Activated naive CD8-positive, alpha-beta T cell treated with anti-CD3 and anti-CD28 coated beads for 36 hours (primary cell): ENCODE data around the gene PRAMEF1. TPM values are rescaled to one million over a fixed set of nuclear protein-coding genes. Genes with fewer than 3 reads are reported as not detected.
"Not testable (repeated sequence)": the region's sequence is repeated elsewhere in the genome, so short reads cannot be mapped to it uniquely, and the experiment has no call there.

Source experiments
- DNase-seq: peaks from one replicate; pipeline ENCODE4 v3.0.0; 2021
- H3K27ac Mint-ChIP-seq: one replicate; pipeline ENCODE4 v1.8.0; 2022; ENCODE audit warnings: mild to moderate bottlenecking, moderate library complexity, mixed read lengths
- H3K27me3 Mint-ChIP-seq: one replicate; pipeline ENCODE4 v1.8.0; 2022; ENCODE audit warnings: mild to moderate bottlenecking, mixed read lengths
- H3K36me3 Mint-ChIP-seq: one replicate; pipeline ENCODE4 v1.8.0; 2021; ENCODE audit warnings: mild to moderate bottlenecking, mixed read lengths
- H3K4me1 Mint-ChIP-seq: one replicate; pipeline ENCODE4 v1.8.0; 2021; ENCODE audit warnings: mixed read lengths
- H3K4me3 Mint-ChIP-seq: one replicate; pipeline ENCODE4 v1.8.0; 2022; ENCODE audit warnings: mild to moderate bottlenecking, moderate library complexity, mixed read lengths
- H3K9me3 Mint-ChIP-seq: one replicate; pipeline ENCODE4 v1.8.0; 2022; ENCODE audit warnings: mixed read lengths
- total RNA-seq, 2 experiments: library from RNA; stranded (reverse); gene quantifications; one replicate each; pipeline ENCODE4 v1.2.3, GENCODE V29; 2021

Gene PRAMEF1, protein sequence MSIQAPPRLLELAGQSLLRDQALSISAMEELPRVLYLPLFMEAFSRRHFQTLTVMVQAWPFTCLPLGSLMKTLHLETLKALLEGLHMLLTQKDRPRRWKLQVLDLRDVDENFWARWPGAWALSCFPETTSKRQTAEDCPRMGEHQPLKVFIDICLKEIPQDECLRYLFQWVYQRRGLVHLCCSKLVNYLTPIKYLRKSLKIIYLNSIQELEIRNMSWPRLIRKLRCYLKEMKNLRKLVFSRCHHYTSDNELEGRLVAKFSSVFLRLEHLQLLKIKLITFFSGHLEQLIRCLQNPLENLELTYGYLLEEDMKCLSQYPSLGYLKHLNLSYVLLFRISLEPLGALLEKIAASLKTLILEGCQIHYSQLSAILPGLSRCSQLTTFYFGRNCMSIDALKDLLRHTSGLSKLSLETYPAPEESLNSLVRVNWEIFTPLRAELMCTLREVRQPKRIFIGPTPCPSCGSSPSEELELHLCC
- total RNA-seq = not detected

DNA sequence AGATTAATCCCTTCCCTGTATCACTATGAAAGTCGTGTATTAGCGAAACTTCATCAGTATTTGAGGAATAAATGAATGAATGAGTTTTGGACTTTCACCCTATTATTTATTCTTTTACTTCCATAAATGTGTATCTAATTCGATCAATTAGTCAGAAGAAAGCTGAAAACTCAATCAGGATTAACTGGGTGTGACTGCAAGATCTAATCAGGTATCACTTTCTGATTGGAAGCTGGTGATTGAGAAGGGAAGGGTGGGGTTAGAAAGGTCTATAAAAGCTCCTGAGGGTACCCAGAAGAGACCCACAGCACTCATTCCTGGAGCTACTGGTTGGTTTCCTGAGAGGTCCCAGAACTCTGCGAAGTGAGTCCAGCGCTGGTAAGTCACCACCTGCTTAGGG, at the start of gene PRAMEF1:
Gene PRAMEF1, plus strand, starts transcription at position 301 of the 400 bp plus-strand sequence. CDS start 1,831 bp downstream, outside the sequence.
- H3K4me1 Mint-ChIP-seq, H3K36me3 Mint-ChIP-seq, DNase-seq, H3K27me3 Mint-ChIP-seq, H3K4me3 Mint-ChIP-seq, H3K27ac Mint-ChIP-seq, H3K9me3 Mint-ChIP-seq: not testable (repeated sequence)

DNA sequence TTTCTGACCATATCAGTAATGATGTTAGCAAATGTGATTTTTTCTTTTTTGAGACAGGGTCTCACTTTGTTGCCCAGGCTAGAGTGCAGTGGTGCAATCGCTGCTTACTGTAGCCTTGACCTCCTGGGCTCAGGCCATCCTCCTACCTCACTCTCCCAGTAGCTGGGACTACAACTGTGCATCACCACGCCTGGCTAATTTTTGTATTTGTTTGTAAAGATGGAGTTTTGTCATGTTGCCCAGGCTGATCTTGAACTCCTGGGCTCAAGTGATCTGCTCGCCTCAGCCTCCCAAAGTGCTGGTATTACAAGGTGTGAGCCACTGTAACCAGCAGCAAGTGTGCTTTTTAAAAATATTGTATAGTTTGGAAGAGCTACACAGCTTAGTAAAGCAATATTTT, 49.3 kb upstream of the PRAMEF1 start:
- no peak for DNase-seq
- no peaks in the 10 kb centered on the region for H3K36me3 Mint-ChIP-seq
- no peak overlapping the region for H3K4me3 Mint-ChIP-seq
- H3K27me3 Mint-ChIP-seq = peaks cover 38% of the 10 kb centered on the region
- H3K9me3 Mint-ChIP-seq = peaks cover 2% of the 10 kb centered on the region
- no peak overlapping the region for H3K27ac Mint-ChIP-seq
- peaks cover 2% of the 10 kb centered on the region for H3K4me1 Mint-ChIP-seq

DNA sequence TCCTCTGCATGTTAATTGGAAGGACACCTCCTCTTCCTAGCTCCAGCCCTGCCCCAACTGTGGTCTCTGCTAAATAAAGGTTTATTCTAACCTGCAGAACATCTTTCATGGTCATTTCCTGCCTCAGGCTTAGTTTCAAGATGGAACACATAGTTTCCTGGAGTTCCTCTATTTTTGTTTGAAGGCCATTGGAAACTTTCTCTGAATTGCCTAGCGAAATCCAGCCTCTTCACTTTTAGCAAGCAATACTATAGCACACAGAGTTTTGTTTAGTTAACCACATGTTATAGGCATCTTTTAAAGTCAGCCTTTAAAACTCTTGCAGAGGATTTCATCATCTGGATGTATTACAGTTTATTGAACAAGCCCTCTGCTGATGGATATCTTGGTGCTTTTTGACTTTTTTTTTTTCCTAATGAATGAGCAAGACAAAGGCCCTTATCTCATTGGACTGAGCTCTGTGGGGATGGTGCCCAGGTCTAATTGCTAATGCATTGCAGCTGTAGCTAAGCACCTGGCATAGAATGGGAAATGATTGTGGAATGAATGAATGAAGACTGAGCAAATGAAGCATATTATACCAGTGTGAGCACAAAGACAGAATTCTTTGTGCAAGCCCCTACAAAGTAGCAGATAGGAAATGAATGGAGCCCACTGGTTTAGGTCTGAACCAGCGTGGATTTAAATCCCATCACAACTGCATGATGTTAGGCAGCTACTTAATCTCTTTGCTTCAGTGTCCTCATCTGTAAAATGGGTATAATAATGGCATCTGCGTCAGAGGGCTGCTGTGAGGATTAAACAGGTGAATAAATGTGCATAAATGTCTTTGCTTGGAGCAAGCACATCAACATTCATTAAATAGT, 45.8 kb upstream of the PRAMEF1 start:
- Mint-ChIP-seq H3K4me3 (no peak overlapping the region), H3K4me1 (peaks cover 2% of the 10 kb centered on the region), H3K27ac (no peak overlapping the region)

DNA sequence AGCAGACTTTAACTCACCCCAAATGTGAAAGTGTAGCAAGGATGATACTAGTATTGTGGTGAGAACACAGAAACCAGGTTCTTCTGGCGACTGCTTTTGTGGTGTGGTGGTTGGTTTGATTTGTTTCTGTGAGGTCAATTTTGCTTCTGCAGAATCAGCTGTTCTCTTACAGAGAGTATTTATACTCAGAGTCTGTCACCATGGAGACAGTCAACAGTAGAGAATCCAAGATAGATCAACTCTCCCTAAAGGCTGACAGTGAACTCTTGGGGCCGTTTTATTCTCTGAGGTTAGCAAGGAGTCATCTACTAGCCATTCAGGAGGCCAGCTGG, 45.2 kb upstream of the PRAMEF1 start, which contains the start of gene CFAP107:
Gene CFAP107, plus strand, starts transcription at position 209 of the 332 bp plus-strand sequence. CDS start 231 bp downstream, outside the sequence.
- Mint-ChIP-seq H3K4me3 (no peak within 1 kb of the TSS), H3K4me1 (peaks cover 2% of the 10 kb centered on the region), H3K27ac (no peak within 1 kb of the TSS), H3K9me3 (peaks cover 21% of the 10 kb centered on the region), H3K27me3 (peaks cover 56% of the 10 kb centered on the region), H3K36me3 (no peaks in the 10 kb centered on the region)
- no peak for DNase-seq

More for the DNA sequence above, 45.8 kb upstream of the PRAMEF1 start:
- no peaks in the 10 kb centered on the region for H3K36me3 Mint-ChIP-seq
- peaks cover 53% of the 10 kb centered on the region for H3K27me3 Mint-ChIP-seq
- no peak for DNase-seq
- peaks cover 18% of the 10 kb centered on the region for H3K9me3 Mint-ChIP-seq

DNA sequence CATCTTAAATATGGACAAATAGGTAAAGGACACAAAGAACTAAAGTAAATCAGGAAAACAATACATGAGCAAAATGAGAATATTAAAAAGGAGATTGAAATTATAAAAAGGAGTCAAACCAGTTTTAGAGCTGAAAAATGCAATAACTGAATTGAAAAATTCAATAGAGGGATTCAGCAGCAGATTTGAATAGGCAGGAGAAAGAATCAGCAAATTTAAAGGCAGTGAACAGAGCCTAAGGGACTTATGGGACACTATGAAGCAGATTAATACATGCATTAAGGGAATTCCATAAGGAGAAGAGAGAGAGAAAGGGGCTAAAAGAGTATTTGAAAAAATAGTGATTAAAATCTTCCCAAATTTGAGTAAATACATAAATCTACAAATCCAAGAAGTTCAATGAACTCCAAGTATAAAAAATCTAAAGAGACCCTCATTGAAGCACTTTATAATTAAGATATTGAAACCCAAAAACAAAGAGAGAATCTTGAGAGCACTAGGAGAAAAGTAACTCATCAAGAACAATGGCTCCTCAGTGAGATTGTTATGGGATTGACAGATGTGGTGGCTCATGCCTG, 42.3 kb upstream of the PRAMEF1 start:
- Mint-ChIP-seq H3K4me3 (no peak overlapping the region), H3K36me3 (no peaks in the 10 kb centered on the region), H3K4me1 (peaks cover 2% of the 10 kb centered on the region), H3K27ac (no peak overlapping the region), H3K9me3 (peaks cover 21% of the 10 kb centered on the region), H3K27me3 (peaks cover 62% of the 10 kb centered on the region)
- no peak for DNase-seq

DNA sequence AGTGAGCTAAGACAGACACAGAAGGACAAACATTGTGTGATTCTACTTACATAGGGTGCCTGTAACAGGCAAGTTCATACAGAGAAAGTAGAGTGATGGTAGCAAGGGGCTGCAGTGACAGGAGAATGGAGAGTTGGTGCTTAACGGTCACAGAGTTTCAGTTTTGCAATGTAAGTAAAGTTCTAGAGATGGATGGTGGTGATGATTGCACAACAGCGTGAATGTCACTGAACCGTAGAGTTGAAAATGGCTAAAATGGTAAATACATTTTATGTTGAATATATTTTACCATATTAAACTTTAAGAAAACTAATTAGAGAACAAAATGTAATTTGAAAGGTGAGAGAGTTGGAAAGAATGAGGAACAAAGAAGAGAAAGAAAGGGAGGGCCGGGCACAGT, 36.5 kb upstream of the PRAMEF1 start:
- peaks cover 6% of the 10 kb centered on the region for H3K9me3 Mint-ChIP-seq
- DNase-seq = no peak
- no peak overlapping the region for H3K4me3 Mint-ChIP-seq
- H3K27me3 Mint-ChIP-seq = peaks cover 30% of the 10 kb centered on the region
- no peaks in the 10 kb centered on the region for H3K36me3 Mint-ChIP-seq
- no peak overlapping the region for H3K27ac Mint-ChIP-seq
- H3K4me1 Mint-ChIP-seq = no peaks in the 10 kb centered on the region

DNA sequence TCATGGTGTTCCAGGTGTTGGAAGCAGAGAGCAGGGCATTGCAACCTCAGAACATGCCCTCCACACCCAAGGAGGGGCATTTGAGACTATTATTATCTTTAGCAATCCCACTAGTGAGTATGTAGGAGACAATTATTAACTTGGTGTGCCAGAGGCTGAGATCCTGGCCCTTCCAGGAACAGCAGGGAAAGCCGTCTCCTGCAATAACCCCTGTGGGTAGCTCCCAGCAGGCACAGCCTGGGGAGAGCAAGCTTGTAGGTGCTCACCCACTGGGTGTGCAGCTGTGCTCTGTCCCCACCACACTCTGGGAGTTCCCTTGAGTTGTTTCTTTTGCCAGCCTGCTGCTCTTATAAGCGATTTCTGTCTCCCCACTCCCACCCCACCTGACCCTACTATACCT, 34.9 kb upstream of the PRAMEF1 start:
- no peak overlapping the region for H3K27ac Mint-ChIP-seq
- H3K9me3 Mint-ChIP-seq = no peaks in the 10 kb centered on the region
- H3K4me1 Mint-ChIP-seq = no peaks in the 10 kb centered on the region
- no peaks in the 10 kb centered on the region for H3K36me3 Mint-ChIP-seq
- H3K27me3 Mint-ChIP-seq = peaks cover 24% of the 10 kb centered on the region
- no peak for DNase-seq
- H3K4me3 Mint-ChIP-seq = no peak overlapping the region

DNA sequence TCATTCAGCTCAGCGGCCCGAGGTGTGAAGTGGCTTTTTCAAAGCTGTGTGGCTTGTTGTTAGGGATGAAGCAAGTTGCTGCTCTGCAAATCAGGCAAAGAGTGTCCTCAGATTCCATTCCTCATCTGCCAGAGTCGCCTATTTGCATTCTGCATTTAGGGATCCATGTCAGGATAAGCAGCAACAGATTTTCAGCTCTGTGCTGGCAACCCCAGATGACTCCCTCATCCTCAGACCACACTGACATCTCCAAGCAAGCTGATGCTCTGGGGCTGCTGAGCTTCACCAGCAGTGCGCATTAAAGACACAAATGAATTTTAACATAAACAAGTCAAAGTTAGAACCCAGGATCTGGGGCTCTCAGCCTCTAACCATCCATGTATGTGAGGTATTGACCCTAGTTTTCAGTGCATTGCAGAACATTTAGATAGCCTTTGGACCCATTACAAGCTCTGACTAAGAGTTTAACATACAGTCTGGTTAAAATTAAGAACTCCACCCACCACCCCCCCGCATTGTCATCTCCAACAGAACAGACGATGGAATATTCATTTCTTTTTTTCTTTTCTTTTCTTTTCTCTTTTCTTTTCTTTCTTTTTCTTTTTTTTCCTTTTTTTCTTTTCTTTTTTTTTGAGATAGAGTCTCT, 34.3 kb upstream of the PRAMEF1 start:
- no peak overlapping the region for H3K4me3 Mint-ChIP-seq
- no peaks in the 10 kb centered on the region for H3K36me3 Mint-ChIP-seq
- no peaks in the 10 kb centered on the region for H3K4me1 Mint-ChIP-seq
- peaks cover 18% of the 10 kb centered on the region for H3K27me3 Mint-ChIP-seq
- no peak overlapping the region for H3K27ac Mint-ChIP-seq
- no peak for DNase-seq
- H3K9me3 Mint-ChIP-seq = no peaks in the 10 kb centered on the region

DNA sequence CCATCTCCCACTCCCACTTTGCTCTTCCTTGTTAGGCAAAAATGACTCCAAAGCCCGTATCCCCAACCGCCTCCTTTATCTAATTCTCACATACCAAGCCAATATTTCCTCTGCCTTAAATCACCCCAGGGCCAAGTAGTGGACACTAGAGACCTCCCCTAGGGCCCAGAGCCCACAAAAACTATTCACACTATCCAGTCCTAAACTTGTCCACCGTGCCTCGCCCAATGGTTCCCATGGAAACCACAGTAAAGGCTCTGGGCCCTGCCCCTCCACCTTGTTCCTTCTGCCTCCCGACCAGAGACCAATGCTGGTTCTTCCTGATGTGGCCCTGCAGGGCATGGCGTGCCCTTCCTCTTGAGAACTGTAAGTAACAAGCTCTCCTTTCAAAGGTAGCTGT, 33.4 kb upstream of the PRAMEF1 start:
- no peak for DNase-seq
- Mint-ChIP-seq H3K27me3 (peaks cover 17% of the 10 kb centered on the region), H3K4me3 (no peak overlapping the region), H3K9me3 (no peaks in the 10 kb centered on the region), H3K4me1 (no peaks in the 10 kb centered on the region), H3K36me3 (no peaks in the 10 kb centered on the region), H3K27ac (no peak overlapping the region)

DNA sequence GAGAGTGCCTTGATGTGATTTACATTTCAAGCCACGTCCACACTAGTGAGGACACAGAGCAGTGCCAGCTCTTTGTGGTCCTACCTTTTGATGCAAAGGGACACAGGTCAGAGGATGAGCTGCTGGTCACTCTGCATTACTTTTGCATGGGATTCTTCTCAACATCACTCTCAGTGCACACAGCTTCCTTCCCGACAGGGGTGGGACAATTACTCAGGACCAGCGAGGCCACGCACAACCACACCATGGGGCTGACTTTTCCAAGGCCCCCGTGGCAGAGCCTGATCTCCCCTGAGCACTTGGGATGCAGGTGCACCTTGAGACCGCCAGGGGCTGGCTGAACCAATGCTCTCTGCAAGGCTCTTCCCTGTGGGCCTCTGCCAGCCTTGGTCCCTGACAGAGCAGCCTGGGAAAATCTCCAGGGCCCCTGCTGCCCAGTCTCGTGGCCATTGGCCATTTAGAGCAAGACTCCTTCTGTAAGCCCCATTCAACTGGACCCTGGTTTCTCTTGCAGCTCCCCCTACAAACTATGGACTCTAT, 30.9 kb upstream of the PRAMEF1 start:
- Mint-ChIP-seq H3K36me3 (no peaks in the 10 kb centered on the region), H3K4me1 (no peaks in the 10 kb centered on the region), H3K9me3 (no peaks in the 10 kb centered on the region), H3K27me3 (peaks cover 16% of the 10 kb centered on the region), H3K27ac (no peak overlapping the region), H3K4me3 (no peak overlapping the region)
- DNase-seq = no peak

DNA sequence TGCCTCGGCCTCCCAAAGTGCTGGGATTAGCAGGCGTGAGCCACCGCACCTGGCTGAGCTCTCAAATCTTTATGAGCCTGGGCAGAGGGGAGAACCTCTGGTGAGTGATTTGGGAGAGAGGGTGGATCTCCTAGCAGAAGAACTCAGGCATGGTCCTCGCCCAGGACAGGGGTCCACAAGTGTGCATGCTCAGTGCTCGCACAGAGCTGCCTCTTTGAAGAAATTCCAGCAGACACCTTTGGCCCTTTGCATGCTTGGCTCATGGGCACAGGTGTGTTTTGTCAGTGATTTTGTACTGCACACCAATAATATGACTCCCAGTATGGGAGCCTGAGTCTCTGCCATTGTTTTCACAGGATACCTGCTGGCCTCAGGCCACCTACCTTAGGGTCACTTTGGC, 29.4 kb upstream of the PRAMEF1 start:
- Mint-ChIP-seq H3K9me3 (no peaks in the 10 kb centered on the region), H3K4me3 (no peak overlapping the region)

DNA sequence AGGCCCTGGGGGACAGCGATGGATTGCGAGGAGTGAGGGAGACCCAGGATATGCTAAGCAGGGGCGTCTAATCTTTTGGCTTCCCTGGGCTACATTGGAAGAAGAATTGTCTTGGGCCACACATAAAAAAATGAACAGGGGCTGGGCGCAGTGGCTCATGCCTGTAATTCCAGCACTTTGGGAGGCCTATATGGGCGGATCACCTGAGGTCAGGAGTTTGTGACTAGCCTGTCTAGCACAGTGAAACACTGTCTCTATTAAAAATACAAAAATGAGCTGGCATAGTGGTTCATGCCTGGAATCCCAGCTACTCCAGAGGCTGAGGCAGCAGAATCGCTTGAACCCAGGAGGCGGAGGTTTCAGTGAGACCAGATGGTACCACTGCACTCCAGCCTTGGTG, 28.4 kb upstream of the PRAMEF1 start:
- Mint-ChIP-seq H3K4me3 (no peak overlapping the region), H3K4me1 (no peaks in the 10 kb centered on the region)

More for the DNA sequence above, 29.4 kb upstream of the PRAMEF1 start:
- no peak for DNase-seq
- H3K4me1 Mint-ChIP-seq = no peaks in the 10 kb centered on the region
- H3K27me3 Mint-ChIP-seq = peaks cover 17% of the 10 kb centered on the region
- no peak overlapping the region for H3K27ac Mint-ChIP-seq
- no peaks in the 10 kb centered on the region for H3K36me3 Mint-ChIP-seq

DNA sequence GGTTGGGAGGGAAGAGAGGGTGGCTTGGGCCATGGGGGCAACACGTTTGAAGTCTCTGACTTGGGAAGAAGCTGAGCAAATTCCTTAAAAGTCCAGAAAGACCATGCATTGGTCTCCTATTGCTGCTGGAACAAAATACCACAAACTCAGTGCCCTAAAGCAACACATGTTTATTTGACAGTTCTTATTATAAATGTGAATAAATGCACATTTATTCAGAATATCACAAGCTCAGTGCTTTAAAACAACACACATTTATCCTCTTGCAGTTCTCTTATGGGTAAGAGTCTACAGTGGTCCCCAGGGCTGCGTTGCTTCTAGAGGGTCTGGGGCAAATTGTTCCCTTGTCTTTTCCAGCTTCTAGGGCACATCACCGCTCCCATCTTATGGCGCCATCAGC, 27.7 kb upstream of the PRAMEF1 start:
- Mint-ChIP-seq H3K9me3 (no peaks in the 10 kb centered on the region), H3K27me3 (peaks cover 19% of the 10 kb centered on the region), H3K36me3 (no peaks in the 10 kb centered on the region), H3K4me3 (no peak overlapping the region), H3K4me1 (no peaks in the 10 kb centered on the region), H3K27ac (no peak overlapping the region)
- no peak for DNase-seq

More for the DNA sequence above, 28.4 kb upstream of the PRAMEF1 start:
- no peak for DNase-seq
- Mint-ChIP-seq H3K9me3 (no peaks in the 10 kb centered on the region), H3K27ac (no peak overlapping the region), H3K27me3 (peaks cover 23% of the 10 kb centered on the region), H3K36me3 (no peaks in the 10 kb centered on the region)

DNA sequence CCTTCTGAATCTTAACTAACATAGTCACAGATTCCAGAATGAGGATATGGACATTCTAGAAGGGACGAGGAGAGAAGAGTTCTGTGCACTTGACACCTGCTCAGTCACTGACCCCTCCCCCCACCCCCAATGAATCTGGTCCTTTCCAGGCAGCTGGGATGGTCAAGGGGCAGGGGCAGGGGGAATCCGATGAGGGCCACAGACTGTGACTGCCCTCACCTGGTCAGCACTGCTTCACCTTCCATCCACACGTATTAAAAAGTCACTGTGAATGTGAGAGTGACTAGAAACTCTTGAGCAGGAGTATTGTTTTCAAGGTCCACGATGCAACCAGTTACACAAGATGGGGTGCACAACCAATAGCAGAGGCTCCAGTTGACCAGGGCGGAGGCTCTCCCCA, 27.2 kb upstream of the PRAMEF1 start:
- Mint-ChIP-seq H3K27ac (no peak overlapping the region), H3K9me3 (no peaks in the 10 kb centered on the region), H3K36me3 (no peaks in the 10 kb centered on the region), H3K27me3 (peaks cover 18% of the 10 kb centered on the region), H3K4me3 (no peak overlapping the region), H3K4me1 (no peaks in the 10 kb centered on the region)
- DNase-seq = no peak
